GM19099 (cell line): ENCODE results near the gene RPS6KC1.

Experiments
- POLR2A ChIP-seq: IDR thresholded peaks from 3 replicates; pipeline ENCODE4 v1.6.1; 2011; ENCODE audit warnings: low read depth; ENCODE audit not compliant: insufficient read length; ENCODE audit errors: extremely low read depth

RPS6KC1 gene

GRCh38 chr1:213284626-213285025 is 233.6 kb downstream of the RPS6KC1 start:
- TF ChIP-seq POLR2A, result no peak

GRCh38 chr1:213286235-213286634 is 235.2 kb downstream of the RPS6KC1 start:
- TF ChIP-seq POLR2A, result no peak

- TF ChIP-seq POLR2A, result no peak
Measured at GRCh38 chr1:213287987-213288386, 236.9 kb downstream of the RPS6KC1 start.

DNA sequence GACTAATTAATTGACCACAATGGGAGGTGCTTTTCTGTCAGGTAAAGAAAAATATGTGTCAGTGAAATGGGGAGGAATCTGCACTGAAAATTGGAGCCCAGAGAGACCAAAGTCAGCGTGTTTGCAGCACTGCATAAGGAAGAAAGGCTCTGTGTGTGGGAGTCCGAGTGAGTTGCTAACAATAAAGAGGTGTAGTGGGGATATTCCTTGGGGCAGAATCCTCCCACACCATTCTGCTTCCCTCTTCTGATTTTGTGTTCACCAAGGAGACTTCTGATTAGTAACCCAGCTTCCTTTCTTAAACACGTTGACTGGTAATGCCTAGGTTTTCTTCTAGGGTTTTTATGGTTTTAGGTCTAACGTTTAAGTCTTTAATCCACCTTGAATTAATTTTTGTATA is 240.5 kb downstream of the RPS6KC1 start:
- no peak for TF ChIP-seq POLR2A

GRCh38 chr1:213292614-213293013 is 241.6 kb downstream of the RPS6KC1 start:
- TF ChIP-seq POLR2A, result no peak

DNA sequence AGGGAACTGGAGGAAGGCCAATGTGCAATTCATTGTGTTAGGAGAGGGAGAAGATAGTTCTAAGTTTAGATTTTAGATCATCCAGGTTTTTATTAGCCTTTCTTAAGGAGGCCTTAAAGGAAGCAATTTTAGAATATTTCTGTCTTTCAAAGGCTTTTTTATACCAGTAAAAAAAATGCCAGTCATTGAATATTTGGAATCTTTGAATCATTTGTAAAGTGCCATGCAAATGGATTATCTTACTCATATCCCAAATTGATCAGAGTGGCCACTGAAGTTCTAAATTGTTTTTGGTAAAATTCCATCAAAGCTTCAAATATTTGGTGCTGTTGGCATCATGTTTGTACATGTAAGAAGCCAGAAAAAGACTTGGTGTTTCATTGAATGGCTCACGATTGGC is 244.8 kb downstream of the RPS6KC1 start:
- TF ChIP-seq POLR2A, result no peak

- TF ChIP-seq POLR2A, result no peak
Measured at GRCh38 chr1:213296558-213296957, 245.5 kb downstream of the RPS6KC1 start.

GRCh38 chr1:213297021-213297420 is 246.0 kb downstream of the RPS6KC1 start:
- no peak for TF ChIP-seq POLR2A

GRCh38 chr1:213300433-213300832 is 249.4 kb downstream of the RPS6KC1 start:
- no peak for TF ChIP-seq POLR2A

GRCh38 chr1:213303286-213303685 is 252.2 kb downstream of the RPS6KC1 start:
- TF ChIP-seq POLR2A, result no peak

GRCh38 chr1:213315571-213315970 is 264.5 kb downstream of the RPS6KC1 start:
- TF ChIP-seq POLR2A, result no peak

- TF ChIP-seq POLR2A, result no peak
Measured at GRCh38 chr1:213320191-213320870, 269.3 kb downstream of the RPS6KC1 start.
